Sigmoid colon (tissue), 7 donors: Measurements from ENCODE around the gene PCBD1. TPM values are rescaled to one million over a fixed set of nuclear protein-coding genes. Genes with fewer than 3 reads are reported as not detected.

ENCODE experiments used
- DNase-seq: peaks from one replicate; pipeline ENCODE4 v3.0.0-alpha.2; 2019
- H3K27ac ChIP-seq, 4 donors: fragments of 200-600 bp; sonication (generic); one replicate each; pipeline ENCODE4 v1.5.1; 2016 to 2019; ENCODE audit warnings: mild to moderate bottlenecking in 1 of 4
- H3K27me3 ChIP-seq, 3 donors: fragments of 200-600 bp; sonication (generic); one replicate each; pipeline ENCODE4 v1.5.1; 2019; ENCODE audit warnings: mild to moderate bottlenecking in 1 of 3
- H3K36me3 ChIP-seq, 4 donors: fragments of 200-600 bp; sonication (generic); one replicate each; pipeline ENCODE4 v1.5.1; 2016 to 2019
- H3K4me1 ChIP-seq, 4 donors: fragments of 200-600 bp; sonication (generic); one replicate each; pipeline ENCODE4 v1.5.1; 2017 to 2019
- H3K4me3 ChIP-seq, 4 donors: fragments of 200-600 bp; sonication (generic); one replicate each; pipeline ENCODE4 v1.5.1; 2017 to 2019; ENCODE audit warnings: mild to moderate bottlenecking in 2 of 4, moderate library complexity in 1 of 4
- H3K9me3 ChIP-seq, 4 donors: fragments of 200-600 bp in 3 of 4; sonication (generic) in 3 of 4; one replicate each; pipeline versions ENCODE4 v1.5.1 to v1.6.1; 2013 to 2019
- EP300 ChIP-seq, 4 donors: sonication (generic); formaldehyde crosslinking; IDR thresholded peaks; one replicate each; pipeline ENCODE4 v1.6.1; 2017; ENCODE audit warnings: antibody characterized with exemption in 4 of 4
- POLR2A ChIP-seq, 2 donors: fragments of 450-650 bp; IDR thresholded peaks; one replicate each; pipeline ENCODE4 v1.6.1; 2016; ENCODE audit warnings: antibody characterized with exemption in 2 of 2, mild to moderate bottlenecking in 2 of 2, moderate library complexity in 2 of 2
- POLR2AphosphoS5 ChIP-seq, 4 donors: sonication (generic); formaldehyde crosslinking; IDR thresholded peaks; one replicate each; pipeline ENCODE4 v1.6.1; 2017; ENCODE audit warnings: antibody characterized with exemption in 4 of 4
- whole genome bisulfite sequencing, 2 donors: extraction: QIAGEN DNeasy Blood & Tissue Kit; methylation state at CpG; one replicate each; pipeline ENCODE4 v1.1.7; 2013; 5-methylcytosine and 5-hydroxymethylcytosine counted together
- intact Hi-C: fragments of 100-400 bp; cut with DNase I; formaldehyde crosslinking; loops from one replicate; pipeline ENCODE4 v1.15.1; 2023
- polyA plus RNA-seq, 3 donors: library from polyadenylated mRNA; stranded (reverse); fragments of 200-250 nt; gene quantifications; one replicate each; pipeline ENCODE4 v1.2.3, GENCODE V29; 2013
- total RNA-seq, 4 donors: library from RNA; depleted of rRNA; stranded (reverse); fragments of >200 nt; gene quantifications; one replicate each; pipeline ENCODE4 v1.1.0, GENCODE V29; 2016
- TF ChIP-seq, protein P1 (sequence below), 4 experiments: fragments of 450-650 bp in 3 of 4; fragments of 200-600 bp in 1 of 4; IDR thresholded peaks; one replicate each; pipeline ENCODE4 v1.5.1; 2016 to 2019; ENCODE audit warnings: antibody characterized with exemption in 4 of 4, mild to moderate bottlenecking in 3 of 4, moderate library complexity in 2 of 4
- donor health status: healthy with polysubstance abuse.
- donor health status: Bipolar disorder and iron deficiency.
- donor health status: healthy.

The PCBD1 gene
- total and polyA plus RNA-seq, 7 donors: 82.5 to 135 (median 98.1) TPM

- Histone ChIP-seq H3K36me3 (peaks cover 5 to 32% (median 16%) of the 10 kb centered on the region in 4 donors), H3K27ac (peak overlapping the region; percentile 92 to 97 (median 96)), H3K4me1 (peaks cover 0 to 38% (median 22%) of the 10 kb centered on the region in 4 donors), H3K27me3 (no peaks in the 10 kb centered on the region), H3K4me3 (peak overlapping the region; percentile 80 to 87 (median 84)), H3K9me3 (no peaks in the 10 kb centered on the region)
- no peak for DNase-seq
- TF ChIP-seq EP300 (IDR thresholded peaks at IDR 0.05): no peak
- TF ChIP-seq POLR2AphosphoS5 (IDR thresholded peaks at IDR 0.05): no peak
- TF ChIP-seq POLR2A (IDR thresholded peaks at IDR 0.05): no peak
- TF ChIP-seq, protein P1, sequence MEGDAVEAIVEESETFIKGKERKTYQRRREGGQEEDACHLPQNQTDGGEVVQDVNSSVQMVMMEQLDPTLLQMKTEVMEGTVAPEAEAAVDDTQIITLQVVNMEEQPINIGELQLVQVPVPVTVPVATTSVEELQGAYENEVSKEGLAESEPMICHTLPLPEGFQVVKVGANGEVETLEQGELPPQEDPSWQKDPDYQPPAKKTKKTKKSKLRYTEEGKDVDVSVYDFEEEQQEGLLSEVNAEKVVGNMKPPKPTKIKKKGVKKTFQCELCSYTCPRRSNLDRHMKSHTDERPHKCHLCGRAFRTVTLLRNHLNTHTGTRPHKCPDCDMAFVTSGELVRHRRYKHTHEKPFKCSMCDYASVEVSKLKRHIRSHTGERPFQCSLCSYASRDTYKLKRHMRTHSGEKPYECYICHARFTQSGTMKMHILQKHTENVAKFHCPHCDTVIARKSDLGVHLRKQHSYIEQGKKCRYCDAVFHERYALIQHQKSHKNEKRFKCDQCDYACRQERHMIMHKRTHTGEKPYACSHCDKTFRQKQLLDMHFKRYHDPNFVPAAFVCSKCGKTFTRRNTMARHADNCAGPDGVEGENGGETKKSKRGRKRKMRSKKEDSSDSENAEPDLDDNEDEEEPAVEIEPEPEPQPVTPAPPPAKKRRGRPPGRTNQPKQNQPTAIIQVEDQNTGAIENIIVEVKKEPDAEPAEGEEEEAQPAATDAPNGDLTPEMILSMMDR (IDR thresholded peaks at IDR 0.05): no peak
- 61 to 74% methylated on average over 12 of the region's 12 CpGs for WGBS, 2 donors
- intact Hi-C loops: loop anchor here (10.0 kb wide), 1 partner anchor 432 kb away; no protein-coding TSS in a partner anchor
These were observed 1.3 kb downstream of the PCBD1 start for GRCh38 chr10:70886921-70887665.

- no peaks in the 10 kb centered on the region for H3K27me3 ChIP-seq
- H3K27ac ChIP-seq: peak overlapping the region; percentile 4 to 97 (median 93)
- 83 to 87% methylated on average over 18 of the region's 18 CpGs for WGBS, 2 donors
- intact Hi-C loops: loop anchor here (10.0 kb wide), 1 partner anchor 431 kb away; no protein-coding TSS in a partner anchor
- peaks cover 5 to 41% (median 19%) of the 10 kb centered on the region in 4 donors for H3K36me3 ChIP-seq
- TF ChIP-seq, protein P1 (IDR thresholded peaks at IDR 0.05): no peak
- TF ChIP-seq POLR2A (IDR thresholded peaks at IDR 0.05): no peak
- peaks cover 0 to 38% (median 22%) of the 10 kb centered on the region in 4 donors for H3K4me1 ChIP-seq
- DNase-seq: no peak
- H3K4me3 ChIP-seq: no peak overlapping the region
- H3K9me3 ChIP-seq: no peaks in the 10 kb centered on the region
These were observed 2.1 kb downstream of the PCBD1 start for GRCh38 chr10:70885931-70886903.

DNA sequence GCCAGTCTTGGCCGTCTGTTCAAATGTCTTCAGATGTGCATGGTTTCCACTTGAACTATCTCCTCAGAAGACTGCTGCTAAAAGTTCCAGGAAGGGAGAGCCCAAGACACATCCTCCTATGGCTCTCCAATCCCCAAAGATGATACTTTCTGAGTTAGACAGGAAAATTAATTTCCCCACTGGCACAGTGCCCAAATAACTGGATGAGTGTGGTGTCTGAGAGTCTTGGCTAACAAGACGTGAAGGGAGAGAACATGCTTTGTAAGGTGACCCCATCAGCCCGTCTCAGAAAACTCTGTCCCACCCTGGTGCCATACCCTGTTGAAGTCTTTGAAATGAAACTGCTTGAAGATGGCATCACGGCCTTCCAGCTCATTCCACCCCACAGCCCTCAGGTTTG, 2.9 kb downstream of the PCBD1 start:
- no peaks in the 10 kb centered on the region for H3K27me3 ChIP-seq
- H3K27ac ChIP-seq: peak overlapping the region in 2 of 4 donors; percentile 20 to 92
- WGBS, 2 donors: 76 to 87% methylated on average over 4 of the region's 4 CpGs
- intact Hi-C loops: loop anchor here (10.0 kb wide), 1 partner anchor 431 kb away; no protein-coding TSS in a partner anchor
- peaks cover 0 to 33% (median 22%) of the 10 kb centered on the region in 4 donors for H3K4me1 ChIP-seq
- TF ChIP-seq EP300 (IDR thresholded peaks at IDR 0.05): no peak
- TF ChIP-seq, protein P1 (IDR thresholded peaks at IDR 0.05): no peak
- no peak for TF ChIP-seq POLR2AphosphoS5 (IDR thresholded peaks at IDR 0.05)
- no peak for TF ChIP-seq POLR2A (IDR thresholded peaks at IDR 0.05)
- DNase-seq: no peak
- H3K36me3 ChIP-seq: peaks cover 5 to 43% (median 19%) of the 10 kb centered on the region in 4 donors
- no peak overlapping the region for H3K4me3 ChIP-seq
- H3K9me3 ChIP-seq: no peaks in the 10 kb centered on the region

GRCh38 chr10:70884741-70885140, 3.6 kb downstream of the PCBD1 start:
- H3K27ac ChIP-seq: no peak overlapping the region
- H3K4me3 ChIP-seq: no peak overlapping the region
- peaks cover 5 to 43% (median 19%) of the 10 kb centered on the region in 4 donors for H3K36me3 ChIP-seq
- intact Hi-C loops: loop anchor here (5.0 to 10.0 kb wide), 2 partner anchors 332 to 430 kb away; no protein-coding TSS in a partner anchor
- DNase-seq: no peak
- 95 to 98% methylated on average over 1 of the region's 1 CpG for WGBS, 2 donors
- no peaks in the 10 kb centered on the region for H3K27me3 ChIP-seq
- H3K4me1 ChIP-seq: peaks cover 0 to 33% (median 22%) of the 10 kb centered on the region in 4 donors
- no peaks in the 10 kb centered on the region for H3K9me3 ChIP-seq
- TF ChIP-seq, protein P1 (IDR thresholded peaks at IDR 0.05): no peak
- no peak for TF ChIP-seq POLR2AphosphoS5 (IDR thresholded peaks at IDR 0.05)
- no peak for TF ChIP-seq POLR2A (IDR thresholded peaks at IDR 0.05)
